ENCODE results near the gene IL18BP. TPM values are rescaled to one million over a fixed set of nuclear protein-coding genes. Genes with fewer than 3 reads are reported as not detected.
A peak's percentile ranks its signal among the peaks of the same experiment; 100 is the strongest.

Gene IL18BP
- total and polyA plus RNA-seq, 2 experiments from 2014 or later: 2.2 to 2.8 TPM

GRCh38 chr11:72041364-72042063 lies 42.8 kb downstream of the IL18BP start:
- Histone ChIP-seq H3K4me3 (peak overlapping the region; percentile 51), H2AFZ (peak overlapping the region; percentile 47), H3K27ac (peak overlapping the region; percentile 99), H3K4me2 (peak overlapping the region; percentile 95), H4K20me1 (ENCODE audit: insufficient read depth, poor library complexity, severe bottlenecking) (peaks cover 19% of the 10 kb centered on the region), H3K27me3 (no peaks in the 10 kb centered on the region), H3K36me3 (replicated peaks; ENCODE audit: insufficient read depth, low read depth) (no peaks in the 10 kb centered on the region), H3K9me3 (ENCODE audit: low read depth) (no peaks in the 10 kb centered on the region), H3K9me2 (replicated peaks; ENCODE audit: insufficient read depth) (no peaks in the 10 kb centered on the region), H3K4me1 (ENCODE audit: insufficient read depth) (peaks cover 31% of the 10 kb centered on the region), H3K79me2 (peaks cover 79% of the 10 kb centered on the region)
- DNase-seq (ENCODE audit: low spot score): peak; percentile 82
- 13% methylated on average over 23 of the region's 23 CpGs for WGBS (ENCODE audit: low lambda C conversion rate, missing lambda C conversion rate)
- TF ChIP-seq EZH2 (IDR thresholded peaks at IDR 0.05; ENCODE audit: borderline replicate concordance) (no peak), CTCF (IDR thresholded peaks at IDR 0.05; ENCODE audit: poor library complexity) (no peak), EZH2phosphoT487 (IDR thresholded peaks at IDR 0.05; ENCODE audit: low read depth, severe bottlenecking, unreplicated experiment) (no peak)

GRCh38 chr11:72042064-72042745 lies 43.5 kb downstream of the IL18BP start:
- H3K4me1 ChIP-seq (ENCODE audit: insufficient read depth): peaks cover 25% of the 10 kb centered on the region
- no peak for DNase-seq (ENCODE audit: low spot score)
- WGBS (ENCODE audit: low lambda C conversion rate, missing lambda C conversion rate): 41% methylated on average over 5 of the region's 5 CpGs
- H3K79me2 ChIP-seq: peaks cover 79% of the 10 kb centered on the region
- no peaks in the 10 kb centered on the region for H3K36me3 ChIP-seq (replicated peaks; ENCODE audit: insufficient read depth, low read depth)
- H4K20me1 ChIP-seq (ENCODE audit: insufficient read depth, poor library complexity, severe bottlenecking): peaks cover 12% of the 10 kb centered on the region
- H3K9me2 ChIP-seq (replicated peaks; ENCODE audit: insufficient read depth): no peaks in the 10 kb centered on the region
- H3K4me3 ChIP-seq: no peak overlapping the region
- H3K4me2 ChIP-seq: peak overlapping the region; percentile 95
- peak overlapping the region; percentile 99 for H3K27ac ChIP-seq
- no peaks in the 10 kb centered on the region for H3K9me3 ChIP-seq (ENCODE audit: low read depth)
- TF ChIP-seq EZH2phosphoT487 (IDR thresholded peaks at IDR 0.05; ENCODE audit: low read depth, severe bottlenecking, unreplicated experiment): no peak
- no peak for TF ChIP-seq EZH2 (IDR thresholded peaks at IDR 0.05; ENCODE audit: borderline replicate concordance)
- no peak for TF ChIP-seq CTCF (IDR thresholded peaks at IDR 0.05; ENCODE audit: poor library complexity)
- H3K27me3 ChIP-seq: no peaks in the 10 kb centered on the region
- peak overlapping the region; percentile 47 for H2AFZ ChIP-seq

- Histone ChIP-seq H3K27ac (peak overlapping the region; percentile 55), H3K4me3 (no peak overlapping the region), H2AFZ (no peak overlapping the region), H3K4me2 (no peak overlapping the region), H3K79me2 (peaks cover 66% of the 10 kb centered on the region), H3K9me2 (replicated peaks; ENCODE audit: insufficient read depth) (no peaks in the 10 kb centered on the region), H3K9me3 (ENCODE audit: low read depth) (no peaks in the 10 kb centered on the region), H3K4me1 (ENCODE audit: insufficient read depth) (peaks cover 14% of the 10 kb centered on the region), H3K27me3 (no peaks in the 10 kb centered on the region), H4K20me1 (ENCODE audit: insufficient read depth, poor library complexity, severe bottlenecking) (no peaks in the 10 kb centered on the region), H3K36me3 (replicated peaks; ENCODE audit: insufficient read depth, low read depth) (no peaks in the 10 kb centered on the region)
- WGBS (ENCODE audit: low lambda C conversion rate, missing lambda C conversion rate): 81% methylated on average over 5 of the region's 5 CpGs
- TF ChIP-seq EZH2phosphoT487 (IDR thresholded peaks at IDR 0.05; ENCODE audit: low read depth, severe bottlenecking, unreplicated experiment) (no peak), CTCF (IDR thresholded peaks at IDR 0.05; ENCODE audit: poor library complexity) (no peak), EZH2 (IDR thresholded peaks at IDR 0.05; ENCODE audit: borderline replicate concordance) (no peak)
- DNase-seq (ENCODE audit: low spot score): peak; percentile 31
Observed at GRCh38 chr11:72045849-72046248, 47.1 kb downstream of the IL18BP start.

Data from hepatocyte (in vitro differentiated cells).